ENCODE results near the gene FHIP1B.
"Not testable (repeated sequence)": the region's sequence is repeated elsewhere in the genome, so short reads cannot be mapped to it uniquely, and the experiment has no call there.

FHIP1B gene

DNA sequence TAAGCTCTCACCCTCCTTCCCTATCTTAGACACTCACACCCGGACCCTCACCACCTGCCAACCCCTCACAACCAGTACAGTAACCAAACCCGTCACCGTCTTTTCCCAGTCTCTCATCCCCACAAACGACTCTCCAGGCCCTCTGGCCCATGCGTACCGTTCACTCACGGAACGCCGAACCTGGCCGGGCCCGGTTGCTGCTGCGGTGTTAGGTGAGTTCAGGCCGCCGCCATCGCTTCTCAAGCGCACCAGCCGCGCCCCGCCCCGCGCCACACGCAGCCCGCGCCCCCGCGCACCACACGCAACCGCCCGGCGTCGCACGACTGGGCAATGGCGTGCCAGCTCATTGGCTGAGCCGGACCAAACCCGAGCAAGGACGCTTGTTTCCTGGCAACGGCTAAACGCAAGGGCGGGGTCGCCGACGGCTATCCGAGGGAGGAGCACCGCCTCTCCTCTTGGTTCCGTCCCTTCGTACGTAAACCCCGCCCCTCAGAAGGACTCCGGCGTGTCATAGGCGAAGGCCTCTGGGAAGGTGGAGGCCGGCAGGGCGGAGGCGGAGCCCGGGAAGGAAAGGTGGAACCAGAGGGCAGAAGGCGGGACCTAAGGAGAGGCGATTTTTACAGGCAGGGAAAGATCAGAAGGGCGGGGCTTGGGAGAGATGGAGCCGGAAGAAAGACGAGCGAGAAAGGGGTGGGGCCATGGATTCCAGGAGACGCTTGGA is at the start of gene FHIP1B:
Gene FHIP1B, minus strand, starts transcription at position 250 of the 721 bp plus-strand sequence. CDS start 10,120 bp downstream, outside the sequence.
- peak; percentile 97 for DNase-seq

DNA sequence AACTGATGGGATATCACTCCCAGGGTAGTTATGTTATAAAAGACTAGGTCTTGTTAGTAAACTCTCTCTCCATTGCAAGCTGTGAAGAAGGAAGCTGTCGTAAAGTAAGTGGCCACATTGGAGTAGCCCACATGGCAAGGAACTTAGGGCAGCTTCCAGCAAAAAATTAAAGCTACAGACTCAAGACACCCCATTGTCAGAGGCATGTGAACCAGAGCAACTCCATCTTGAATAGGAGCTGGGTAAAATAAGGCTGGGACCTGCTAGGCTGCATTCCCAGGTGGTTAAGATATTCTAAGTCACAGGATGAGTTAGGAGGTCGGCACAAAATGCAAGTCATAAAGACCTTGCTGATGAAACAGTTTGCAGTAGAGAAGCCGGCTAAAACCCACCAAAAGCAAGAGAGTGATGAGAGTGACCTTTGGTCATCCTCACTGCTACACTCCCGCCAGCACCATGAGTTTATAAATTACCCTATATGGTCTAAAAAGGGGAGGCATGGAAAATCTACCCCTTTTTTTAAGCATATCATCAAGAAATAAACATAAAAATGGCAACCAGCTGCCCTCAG is 49.1 kb upstream of the FHIP1B start:
- no peak for DNase-seq

DNA sequence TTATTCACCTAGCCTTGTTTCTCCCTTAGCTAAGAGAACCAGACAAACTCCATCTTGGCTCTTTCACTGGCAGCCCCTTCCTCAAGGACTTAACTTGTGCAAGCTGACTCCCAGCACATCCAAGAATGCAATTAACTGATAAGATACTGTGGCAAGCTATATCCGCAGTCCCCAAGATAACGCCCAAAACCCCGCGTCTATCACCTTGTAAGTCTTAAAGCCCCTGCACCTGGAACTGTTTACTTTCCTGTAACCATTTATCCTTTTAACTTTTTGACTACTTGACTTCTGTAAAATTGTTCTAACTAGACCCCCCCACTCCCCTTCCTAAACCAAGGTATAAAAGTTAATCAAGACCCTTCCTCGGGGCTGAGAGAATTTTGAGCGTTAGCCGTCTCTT is 46.4 kb upstream of the FHIP1B start:
- DNase-seq, result not testable (repeated sequence)

DNA sequence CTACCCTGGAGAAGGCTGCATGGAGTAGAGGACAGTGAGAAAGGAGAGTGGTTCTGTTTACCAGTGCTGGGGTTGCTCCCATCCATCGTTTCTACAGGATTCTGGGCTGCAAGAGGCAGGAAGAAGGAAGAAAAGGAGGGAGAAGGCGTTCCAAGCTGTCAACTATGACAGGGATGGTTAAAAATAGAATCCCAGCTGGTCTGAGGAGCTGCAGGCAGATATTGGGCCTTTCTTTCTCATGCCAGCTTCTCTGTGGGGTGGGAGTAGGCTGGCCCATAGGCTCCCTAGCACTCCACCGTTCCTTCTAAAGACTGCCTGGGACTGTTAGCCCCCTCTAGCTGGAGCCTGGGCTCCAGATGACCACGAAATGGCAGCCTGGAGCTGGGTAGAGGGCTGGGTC is 38.8 kb upstream of the FHIP1B start:
- DNase-seq, result no peak

DNA sequence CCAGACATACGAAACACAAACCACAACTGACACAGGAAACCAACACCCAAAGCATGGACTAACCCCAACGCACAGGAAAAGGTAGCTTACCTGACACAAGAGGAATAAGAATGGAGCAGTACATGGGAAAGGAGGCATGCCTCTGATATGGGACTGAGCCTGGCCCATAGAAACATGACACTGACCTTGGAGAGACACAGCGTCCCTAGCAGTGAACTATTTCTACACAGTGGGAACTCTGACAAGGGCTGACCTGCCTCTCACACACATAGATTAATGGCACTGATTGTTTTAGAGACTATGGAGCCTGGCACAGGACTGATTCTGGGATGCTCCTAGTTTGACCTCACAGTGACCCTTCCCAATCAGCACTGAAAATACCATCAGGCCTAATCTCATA is 37.2 kb upstream of the FHIP1B start:
- DNase-seq, result no peak

DNA sequence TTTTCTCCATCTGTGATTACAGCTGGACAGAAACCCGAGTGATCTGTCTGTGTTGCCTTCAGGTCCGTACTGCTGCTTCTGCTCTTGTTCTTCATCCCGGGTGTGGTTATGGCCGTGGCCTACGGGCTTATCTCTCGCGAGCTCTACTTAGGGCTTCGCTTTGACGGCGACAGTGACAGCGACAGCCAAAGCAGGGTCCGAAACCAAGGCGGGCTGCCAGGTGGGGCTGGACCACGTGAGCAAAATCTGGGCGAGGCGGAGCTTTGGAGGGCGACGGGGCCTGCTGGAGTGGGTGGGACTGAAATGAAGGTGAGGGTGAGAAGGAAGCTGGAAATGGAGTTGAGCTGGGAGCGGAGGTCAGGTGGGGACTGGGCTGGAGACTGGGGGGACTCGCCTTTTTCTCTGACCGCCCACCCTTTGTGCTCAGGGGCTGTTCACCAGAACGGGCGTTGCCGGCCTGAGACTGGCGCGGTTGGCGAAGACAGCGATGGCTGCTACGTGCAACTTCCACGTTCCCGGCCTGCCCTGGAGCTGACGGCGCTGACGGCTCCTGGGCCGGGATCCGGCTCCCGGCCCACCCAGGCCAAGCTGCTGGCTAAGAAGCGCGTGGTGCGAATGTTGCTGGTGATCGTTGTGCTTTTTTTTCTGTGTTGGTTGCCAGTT is 36.3 kb upstream of the FHIP1B start:
- no peak for DNase-seq

DNA sequence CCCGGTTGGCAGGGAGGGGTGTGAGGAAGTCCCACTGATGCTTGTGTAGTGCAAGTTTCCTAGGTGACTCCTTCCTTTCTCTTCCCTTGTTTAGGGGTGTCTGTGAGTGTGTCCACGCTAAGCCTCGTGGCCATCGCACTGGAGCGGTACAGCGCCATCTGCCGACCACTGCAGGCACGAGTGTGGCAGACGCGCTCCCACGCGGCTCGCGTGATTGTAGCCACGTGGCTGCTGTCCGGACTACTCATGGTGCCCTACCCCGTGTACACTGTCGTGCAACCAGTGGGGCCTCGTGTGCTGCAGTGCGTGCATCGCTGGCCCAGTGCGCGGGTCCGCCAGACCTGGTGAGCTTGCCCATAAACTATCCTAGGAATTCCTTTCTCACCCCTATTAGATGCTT is 35.6 kb upstream of the FHIP1B start:
- no peak for DNase-seq

DNA sequence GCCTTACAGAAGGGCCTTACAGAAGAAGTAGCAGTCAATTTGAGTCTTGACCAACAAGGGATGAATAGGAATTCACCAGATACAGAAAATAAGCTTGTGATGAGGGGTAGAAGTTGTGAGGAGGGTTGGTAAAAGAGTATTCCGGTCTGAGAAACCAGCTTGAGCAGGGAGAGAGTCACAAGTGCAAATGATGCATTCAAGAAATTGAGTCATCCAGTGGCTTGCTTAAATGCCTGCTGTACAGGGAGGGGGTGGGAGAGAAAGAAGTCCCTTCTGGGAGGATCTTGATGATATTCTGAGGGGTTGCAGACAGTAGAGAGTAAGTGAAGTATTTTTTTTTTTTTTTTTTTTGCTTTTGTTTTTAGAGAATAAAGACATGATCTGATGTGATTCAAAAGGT is 34.4 kb upstream of the FHIP1B start:
- DNase-seq, result no peak

DNA sequence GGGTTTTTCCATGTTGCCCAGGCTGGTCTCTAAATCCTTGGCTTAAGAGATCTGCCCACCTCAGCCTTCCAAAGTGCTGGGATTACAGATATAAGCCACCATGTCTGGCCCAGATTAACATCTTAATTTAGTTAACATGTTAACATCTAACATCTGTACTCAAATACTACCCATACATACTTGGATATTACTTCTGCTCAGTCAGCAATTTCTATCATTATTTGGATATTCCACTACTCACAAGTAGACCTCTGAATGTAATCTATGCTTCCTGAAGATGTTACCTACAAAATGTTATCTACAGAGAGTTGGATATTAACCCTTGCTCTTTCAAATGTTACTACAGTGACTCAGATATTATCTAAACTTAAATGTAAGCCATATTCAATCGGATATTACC is 29.2 kb upstream of the FHIP1B start:
- DNase-seq, result no peak

DNA sequence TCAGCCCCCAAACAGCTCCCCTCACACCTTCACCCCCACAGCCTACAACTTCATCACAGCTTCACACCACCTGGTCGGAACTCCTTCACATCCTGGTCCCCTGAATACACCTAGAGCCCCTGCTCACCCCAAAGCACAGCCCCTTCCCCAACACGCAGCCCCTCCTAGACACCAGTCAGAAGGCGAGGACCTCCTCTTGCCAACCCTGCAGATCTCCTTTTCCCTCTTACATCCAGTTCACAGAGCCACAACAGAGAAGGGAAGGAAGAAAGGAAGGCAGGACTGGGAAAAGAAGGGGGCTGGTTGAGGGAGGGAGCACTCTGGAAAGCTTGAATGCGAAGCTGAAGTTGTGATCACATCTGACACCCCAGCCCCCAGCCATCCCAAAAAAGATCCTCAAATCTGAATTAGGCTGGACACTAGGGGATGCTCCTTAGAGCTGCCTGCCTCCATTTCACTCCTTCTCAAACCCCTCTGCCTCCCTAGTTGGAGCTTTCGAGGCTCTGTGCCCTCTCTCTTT is 25.8 kb upstream of the FHIP1B start:
- DNase-seq, result no peak

DNA sequence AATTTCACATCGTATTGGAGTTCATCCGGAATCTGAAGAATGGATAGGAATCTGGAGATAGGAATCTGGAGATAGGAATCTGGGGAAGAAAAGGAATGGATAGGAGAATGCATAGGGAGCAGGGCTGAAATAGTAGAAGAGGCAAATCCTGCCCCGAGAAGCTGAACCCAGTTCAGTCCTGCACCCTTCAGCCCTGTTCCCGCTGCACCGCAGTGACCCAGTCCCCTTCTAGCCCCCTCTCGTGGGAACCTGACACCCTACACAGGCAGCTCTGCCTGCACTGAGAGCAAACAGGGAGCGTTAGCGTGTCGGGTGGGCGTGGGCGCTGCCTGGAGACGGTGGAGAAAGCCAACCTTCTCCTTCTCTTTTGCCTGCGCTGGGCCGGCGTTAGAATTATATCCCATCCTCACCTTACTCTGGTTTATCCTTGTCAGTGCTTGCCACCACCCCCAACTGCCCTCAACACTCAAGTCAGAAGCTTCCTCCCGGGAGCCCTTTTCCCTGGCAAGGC is 24.2 kb upstream of the FHIP1B start:
- no peak for DNase-seq

DNA sequence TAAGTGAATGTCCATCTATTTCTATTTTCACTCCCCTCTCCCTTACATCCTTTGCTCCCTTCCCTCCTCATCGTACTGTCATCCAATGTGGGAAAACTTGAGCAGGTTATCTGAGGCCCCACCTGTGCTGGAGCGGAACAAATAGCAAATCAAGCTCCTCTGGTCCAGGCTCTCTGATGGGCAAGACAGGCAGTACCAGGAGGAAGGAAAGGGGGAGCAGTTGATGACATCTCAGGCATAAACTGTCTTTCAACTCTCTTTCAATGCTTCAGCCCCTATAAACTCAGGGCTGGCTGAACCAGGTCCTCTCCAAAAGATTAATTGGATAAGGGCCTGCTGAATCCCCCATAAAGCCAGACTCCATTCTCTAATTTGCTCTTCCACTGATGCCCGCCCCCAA is 23.7 kb upstream of the FHIP1B start:
- DNase-seq, result no peak

DNA sequence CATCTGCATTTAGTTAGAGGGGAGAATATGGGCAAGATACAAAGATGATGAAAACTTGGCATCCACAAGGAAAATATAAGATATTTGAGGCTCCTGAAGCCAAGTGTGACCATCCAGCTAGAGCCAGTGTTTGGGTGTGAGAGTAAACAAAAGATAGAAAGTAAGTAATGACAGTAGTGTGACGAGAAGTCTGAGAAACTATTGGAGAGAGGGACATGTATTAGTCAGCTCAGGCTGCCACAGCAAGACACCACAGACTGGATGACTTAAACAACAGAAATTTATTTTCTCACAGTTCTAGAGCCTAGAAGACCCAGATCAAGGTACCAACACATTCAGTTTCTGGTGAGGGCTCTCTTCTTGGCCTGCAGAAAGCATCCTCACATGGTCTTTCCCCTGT is 18.8 kb upstream of the FHIP1B start:
- no peak for DNase-seq

DNA sequence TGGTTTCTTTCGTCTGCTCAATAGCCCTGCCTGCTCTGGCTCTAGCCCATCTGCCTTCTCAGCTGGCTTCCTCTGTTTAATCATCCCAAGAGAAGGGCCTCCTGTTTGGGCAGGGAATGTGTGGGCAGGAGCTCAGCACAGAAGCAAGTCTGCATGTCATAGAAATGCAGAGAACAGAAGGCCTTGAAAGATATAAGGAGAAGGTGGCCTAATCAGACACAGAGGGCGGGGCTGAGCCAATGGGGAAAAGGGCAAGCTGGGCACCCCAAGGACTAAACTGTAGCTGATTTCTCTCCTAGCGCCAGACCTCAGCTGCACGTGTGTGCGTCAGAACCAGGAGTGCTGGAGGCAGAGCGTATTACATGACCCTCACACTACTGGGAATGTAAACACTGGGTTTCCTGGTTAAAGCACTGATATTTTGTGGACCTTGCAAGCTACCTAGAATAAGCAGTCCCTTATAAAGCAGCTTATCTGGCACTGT is 17.6 kb upstream of the FHIP1B start:
- DNase-seq, result no peak

DNA sequence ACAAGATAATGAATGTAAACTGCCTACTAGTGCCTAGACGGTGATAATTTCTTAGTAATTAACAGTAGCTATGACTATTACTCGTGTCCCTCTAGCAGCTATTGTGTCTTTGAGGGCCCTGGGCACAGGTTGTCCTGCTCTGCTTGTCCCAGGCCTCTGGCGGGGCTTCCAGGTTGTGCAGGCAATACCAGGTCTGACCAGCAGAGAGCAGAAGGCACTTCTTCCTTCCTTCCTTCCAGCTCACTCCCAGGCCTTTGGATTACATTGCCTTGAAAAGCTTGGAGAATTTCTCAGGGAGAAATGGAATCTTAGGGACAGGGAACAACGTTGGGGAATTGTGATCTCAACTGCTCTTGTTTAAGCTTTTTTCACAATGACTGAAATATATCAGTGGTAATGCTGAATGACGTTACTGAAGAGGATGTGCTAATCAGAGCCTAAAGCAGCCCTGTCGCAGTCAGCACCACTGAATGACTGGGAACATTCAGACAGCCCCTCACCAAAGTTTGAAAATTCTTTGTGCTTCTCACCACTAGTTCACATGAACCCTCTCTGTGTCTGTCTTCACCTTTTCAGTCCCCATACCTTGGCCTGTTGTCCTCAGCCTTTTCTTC is 16.8 kb upstream of the FHIP1B start:
- DNase-seq, result no peak

DNA sequence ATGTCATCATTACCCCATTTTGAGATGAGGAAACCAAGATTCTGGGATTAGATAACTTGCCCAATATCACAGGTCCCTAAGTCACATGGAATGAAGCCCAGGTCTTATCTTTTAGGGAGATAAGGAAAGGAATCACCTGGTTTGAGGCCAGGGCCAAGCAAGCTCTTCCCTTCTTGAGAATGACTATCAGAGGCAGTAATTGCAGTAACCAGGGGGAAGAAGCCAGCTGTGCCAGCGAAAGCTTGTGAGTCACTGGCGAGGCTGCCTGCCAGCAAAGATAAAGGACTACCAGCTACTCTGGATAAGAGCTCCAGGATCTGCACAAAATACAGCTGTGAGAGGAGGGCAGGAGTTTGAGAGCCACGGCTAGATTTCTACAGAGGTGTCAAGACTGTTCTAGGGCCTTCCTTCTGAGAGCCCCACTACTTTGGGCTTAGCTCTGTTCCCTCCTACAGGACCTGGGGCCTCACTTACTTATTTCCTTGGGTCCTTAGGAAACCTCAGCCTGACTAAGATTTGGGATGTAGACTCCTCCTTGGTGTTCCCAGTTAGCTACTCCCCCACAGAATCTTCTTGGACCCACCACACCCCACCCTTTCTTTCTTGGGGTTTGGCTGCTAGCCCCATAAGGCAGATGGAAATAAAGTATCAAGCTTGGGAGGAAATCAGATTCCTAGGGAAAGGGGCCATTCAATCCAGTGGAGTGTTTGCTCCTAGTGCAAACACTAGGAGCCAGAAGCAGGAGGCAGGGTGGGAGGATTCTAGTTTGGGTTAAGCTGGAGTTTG is 15.5 kb upstream of the FHIP1B start:
- DNase-seq, result no peak

DNA sequence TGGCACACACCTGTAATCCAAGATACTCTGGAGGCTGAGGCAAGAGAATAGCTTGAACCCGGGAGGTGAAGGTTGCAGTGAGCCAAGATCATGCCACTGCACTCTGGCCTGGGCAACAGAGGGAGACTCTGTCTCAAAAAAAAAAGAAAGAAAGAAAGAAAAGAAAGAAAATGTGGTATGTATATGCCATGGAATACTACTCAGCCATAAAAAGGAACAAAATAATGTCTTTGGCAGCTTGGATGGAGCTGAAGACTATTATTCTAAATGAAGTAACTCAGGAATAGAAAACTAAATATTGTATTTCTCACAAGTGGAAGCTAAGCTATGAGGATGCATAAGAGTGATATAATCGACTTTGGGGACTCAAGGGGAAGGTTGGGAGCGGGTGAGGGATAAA is 14.5 kb upstream of the FHIP1B start:
- not testable (repeated sequence) for DNase-seq

DNA sequence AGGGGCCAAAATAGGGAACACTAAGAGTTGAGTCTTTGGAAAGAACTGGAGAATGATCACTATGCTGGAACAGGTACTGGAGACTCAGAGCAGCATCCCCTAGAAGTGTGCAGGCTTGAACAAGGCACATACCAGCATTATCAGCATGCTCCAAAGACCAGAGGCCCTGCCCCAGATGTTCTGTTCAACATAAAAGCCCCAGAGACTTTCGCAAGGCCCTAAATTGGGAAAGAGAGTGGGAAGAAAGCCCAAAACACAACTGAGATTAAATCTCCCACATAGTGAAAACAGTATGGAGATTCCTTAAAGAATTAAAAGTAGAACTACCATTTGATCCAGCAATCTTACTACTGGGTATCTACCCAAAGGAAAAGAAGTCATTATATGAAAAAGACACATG is 13.8 kb upstream of the FHIP1B start:
- no peak for DNase-seq

DNA sequence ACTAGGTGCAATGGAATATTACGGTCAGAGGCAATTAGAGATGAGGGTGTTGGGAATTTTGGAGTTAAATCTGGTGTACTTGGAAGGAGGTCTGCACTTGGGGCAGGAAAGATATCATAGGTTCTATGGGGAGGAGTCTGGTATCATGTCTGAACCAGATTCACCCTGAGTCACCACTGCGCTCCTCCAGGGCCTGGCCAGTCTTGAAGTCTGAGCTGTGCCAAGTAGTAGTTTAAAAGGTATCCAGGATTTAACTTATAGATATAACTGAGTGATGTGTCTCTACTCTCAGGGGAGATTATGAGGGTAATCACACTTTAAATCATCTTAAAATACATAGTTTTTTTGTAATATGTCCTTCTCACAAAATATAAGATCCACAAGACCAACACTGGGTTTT is 11.1 kb upstream of the FHIP1B start:
- DNase-seq, result no peak

DNA sequence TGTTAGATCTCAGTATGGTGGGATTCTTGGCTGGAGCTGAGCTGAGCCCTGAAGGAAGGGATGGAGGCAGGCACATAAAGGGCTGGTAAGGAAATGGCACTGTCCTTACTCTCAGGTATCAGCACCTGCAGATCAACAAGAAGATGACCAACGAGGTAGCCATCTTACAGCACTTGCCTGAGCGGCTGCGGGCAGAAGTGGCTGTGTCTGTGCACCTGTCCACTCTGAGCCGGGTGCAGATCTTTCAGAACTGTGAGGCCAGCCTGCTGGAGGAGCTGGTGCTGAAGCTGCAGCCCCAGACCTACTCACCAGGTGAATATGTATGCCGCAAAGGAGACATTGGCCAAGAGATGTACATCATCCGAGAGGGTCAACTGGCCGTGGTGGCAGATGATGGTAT is 6.9 kb upstream of the FHIP1B start:
- no peak for DNase-seq

DNA sequence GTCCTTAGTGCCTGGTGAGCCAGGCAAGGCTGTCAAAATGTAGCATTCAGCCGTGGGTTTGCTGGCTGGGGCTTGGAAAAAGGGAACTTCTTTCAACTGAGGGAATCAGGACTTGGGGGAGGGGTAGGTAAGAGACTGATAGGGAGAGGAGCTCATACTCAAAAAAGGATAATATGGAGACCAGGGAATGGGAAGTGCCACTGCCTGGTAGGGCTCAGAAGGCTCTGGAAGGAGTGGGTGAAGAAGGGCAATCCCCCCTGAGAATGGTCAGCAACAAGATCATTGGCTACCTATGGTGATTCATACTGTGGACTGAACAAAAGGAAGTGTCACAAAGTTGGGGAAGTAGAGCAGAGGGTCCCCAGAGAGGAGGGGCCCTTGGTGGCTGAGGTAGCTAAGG is 6.3 kb upstream of the FHIP1B start:
- DNase-seq, result no peak

DNA sequence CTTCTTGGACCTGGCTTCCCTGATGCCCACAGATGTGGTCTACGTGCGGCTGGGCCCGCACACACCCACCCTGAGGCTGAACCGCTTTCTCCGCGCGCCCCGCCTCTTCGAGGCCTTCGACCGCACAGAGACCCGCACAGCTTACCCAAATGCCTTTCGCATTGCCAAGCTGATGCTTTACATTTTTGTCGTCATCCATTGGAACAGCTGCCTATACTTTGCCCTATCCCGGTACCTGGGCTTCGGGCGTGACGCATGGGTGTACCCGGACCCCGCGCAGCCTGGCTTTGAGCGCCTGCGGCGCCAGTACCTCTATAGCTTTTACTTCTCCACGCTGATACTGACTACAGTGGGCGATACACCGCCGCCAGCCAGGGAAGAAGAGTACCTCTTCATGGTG is 5.7 kb upstream of the FHIP1B start:
- DNase-seq, result no peak

DNA sequence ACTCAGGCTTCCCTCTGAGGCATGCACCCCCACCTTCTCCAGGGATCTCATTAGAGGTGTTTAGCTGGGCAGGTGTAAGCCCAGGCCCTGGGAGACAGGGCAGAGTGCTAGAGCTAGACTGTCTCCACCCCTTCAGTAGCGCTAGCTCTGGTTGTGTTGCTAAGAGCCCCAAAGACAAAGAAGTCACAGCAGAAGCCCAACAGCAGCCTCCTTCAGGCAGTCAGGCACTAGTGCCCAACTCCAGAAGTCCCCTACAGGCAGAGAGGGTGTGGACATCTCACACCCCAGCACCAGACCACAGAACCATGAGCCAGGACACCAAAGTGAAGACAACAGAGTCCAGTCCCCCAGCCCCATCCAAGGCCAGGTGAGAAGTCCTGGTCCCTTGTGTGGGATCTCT is 4.5 kb upstream of the FHIP1B start, which contains the start of gene CNGA4:
Gene CNGA4, plus strand, starts transcription at position 188 of the 400 bp plus-strand sequence. Its CDS starts 118 bp downstream, at position 306.
- no peak for DNase-seq
